NCI-H2196 (cell line): ENCODE data around the gene TBC1D21.
"Not testable (repeated sequence)": the region's sequence is repeated elsewhere in the genome, so short reads cannot be mapped to it uniquely, and the experiment has no call there.

Experiments used
- DNase-seq: peaks from one replicate; lab custom pipeline; 2025; ENCODE audit not compliant: unreplicated experiment; lab: John Stamatoyannopoulos, UW

The TBC1D21 gene

DNA sequence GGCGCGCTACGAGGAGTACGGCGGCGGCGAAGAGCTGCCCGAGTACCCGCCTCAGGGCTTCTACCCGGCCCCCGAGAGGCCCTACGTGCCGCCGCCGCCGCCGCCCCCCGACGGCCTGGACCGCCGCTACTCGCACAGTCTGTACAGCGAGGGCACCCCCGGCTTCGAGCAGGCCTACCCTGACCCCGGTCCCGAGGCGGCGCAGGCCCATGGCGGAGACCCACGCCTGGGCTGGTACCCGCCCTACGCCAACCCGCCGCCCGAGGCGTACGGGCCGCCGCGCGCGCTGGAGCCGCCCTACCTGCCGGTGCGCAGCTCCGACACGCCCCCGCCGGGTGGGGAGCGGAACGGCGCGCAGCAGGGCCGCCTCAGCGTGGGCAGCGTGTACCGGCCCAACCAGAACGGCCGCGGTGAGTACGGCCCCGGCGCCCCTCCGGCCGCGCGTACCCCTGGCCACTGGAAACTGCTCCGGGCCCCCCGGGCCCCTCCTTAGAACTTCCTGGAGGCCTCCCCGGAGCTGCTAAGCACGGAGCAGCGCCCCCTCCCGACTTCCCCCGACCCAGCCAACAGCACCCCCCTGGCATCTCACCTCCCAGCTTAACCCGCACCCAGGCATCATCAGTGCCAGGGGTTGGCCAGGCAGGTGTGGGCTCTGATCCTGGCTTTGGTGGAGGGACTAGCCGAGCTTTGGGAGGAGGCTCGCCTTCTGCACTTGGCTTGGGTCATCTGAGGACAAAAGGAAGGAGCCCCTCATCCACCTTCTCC, 54.3 kb downstream of the TBC1D21 start:
- peak; percentile 57 for DNase-seq

- peak; percentile 35 for DNase-seq
Observed at GRCh38 chr15:73928241-73928579, 54.8 kb downstream of the TBC1D21 start.

DNA sequence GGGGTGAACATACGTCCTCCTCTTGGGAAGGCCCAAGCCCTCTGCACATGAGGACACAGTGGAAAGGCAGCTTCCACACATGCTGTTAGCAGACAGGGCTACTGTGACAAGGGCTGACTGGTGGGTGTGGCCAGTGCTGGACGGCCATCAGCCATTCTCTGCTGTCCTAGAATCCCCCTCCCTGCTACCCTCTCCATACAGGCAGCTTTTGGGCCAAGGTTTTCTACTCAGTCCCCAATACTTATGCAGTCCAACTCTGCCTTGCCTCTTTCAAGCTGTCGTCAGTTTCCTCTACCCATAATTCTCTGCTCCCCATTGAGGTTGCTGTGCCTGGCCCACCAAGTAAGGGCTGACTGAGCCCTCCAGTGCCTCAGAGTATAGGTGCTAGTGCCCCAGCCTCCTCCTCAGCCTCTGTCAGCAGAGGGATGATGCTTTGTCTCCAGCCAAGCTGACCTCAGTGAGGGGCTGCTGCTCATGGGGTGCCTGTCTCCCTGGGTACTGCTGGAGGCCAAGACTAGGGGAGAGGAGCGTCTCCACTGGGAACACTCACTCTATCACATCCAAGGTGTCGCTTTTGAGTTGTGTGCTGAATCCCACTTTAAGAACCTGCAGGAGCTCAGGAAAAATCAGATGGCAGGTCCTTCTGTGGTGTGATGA, 55.7 kb downstream of the TBC1D21 start:
- no peak for DNase-seq

- DNase-seq = no peak
Observed at GRCh38 chr15:73930371-73930770, 57.0 kb downstream of the TBC1D21 start.

DNA sequence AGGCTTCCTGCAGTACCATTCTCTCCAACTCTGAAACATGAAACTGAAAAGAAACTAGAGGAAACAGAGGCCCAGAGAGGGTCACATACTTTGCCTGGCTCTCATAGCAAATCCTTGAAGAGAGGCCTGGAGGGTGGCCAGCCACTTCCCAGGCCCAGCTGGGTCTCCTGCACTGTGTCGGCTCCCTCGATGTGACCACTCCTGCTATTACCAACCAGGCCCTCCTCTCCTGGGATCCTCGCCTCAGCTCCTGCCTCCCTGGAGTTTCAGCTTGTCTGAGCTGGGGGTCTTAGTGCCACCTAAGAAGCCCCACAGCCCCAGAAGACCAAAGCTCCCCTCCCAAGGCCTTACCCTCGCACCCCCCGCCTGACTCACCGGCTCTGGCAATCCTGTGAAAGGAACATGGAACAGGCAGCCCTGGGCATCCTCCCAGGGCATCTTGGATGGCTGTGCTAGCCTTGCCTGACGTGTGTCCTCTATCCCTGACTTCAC, 57.5 kb downstream of the TBC1D21 start:
- no peak for DNase-seq

GRCh38 chr15:73931441-73931840, 58.1 kb downstream of the TBC1D21 start:
- no peak for DNase-seq

- no peak for DNase-seq
Observed at GRCh38 chr15:73932381-73933191, 59.2 kb downstream of the TBC1D21 start.

DNA sequence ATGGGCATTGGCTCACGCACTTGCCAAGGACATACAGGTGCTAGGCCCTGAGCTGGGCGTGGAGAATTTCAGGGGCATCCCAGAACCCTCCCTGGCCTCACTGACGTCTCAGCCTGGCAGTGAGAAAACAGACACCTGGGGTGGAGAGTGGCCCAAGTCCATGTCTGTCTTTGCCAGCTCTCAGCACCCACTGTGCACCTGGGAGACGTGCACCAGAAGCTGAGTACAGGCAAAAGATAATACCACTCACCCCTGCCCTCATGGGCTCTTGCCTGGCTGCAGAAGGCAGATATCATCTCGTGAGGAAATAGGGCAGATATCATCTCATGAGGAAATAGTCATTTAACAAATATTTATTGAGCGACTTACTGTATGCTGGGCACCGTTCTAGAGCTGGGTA, 60.9 kb downstream of the TBC1D21 start:
- no peak for DNase-seq

- no peak for DNase-seq
Observed at GRCh38 chr15:73935547-73935946, 62.2 kb downstream of the TBC1D21 start.

DNA sequence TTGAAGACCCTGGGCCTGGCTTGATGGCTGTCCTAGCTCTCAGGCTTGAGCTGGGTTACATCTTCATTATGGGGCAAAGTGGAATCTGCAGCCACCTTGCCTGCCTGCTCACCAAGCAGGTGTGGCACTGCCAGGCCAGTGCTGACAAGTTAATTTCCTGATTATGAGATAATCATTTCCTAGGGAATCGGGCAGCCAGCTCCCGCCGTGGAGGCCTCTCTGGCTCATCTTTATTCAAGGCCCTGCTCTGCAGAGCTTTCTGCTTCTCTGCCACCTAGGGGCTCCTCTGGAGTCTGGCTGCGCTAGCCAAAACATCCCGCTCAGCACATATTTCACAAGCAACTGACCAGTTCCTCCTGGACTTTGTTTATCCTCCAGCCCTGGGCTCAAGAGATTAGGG, 62.8 kb downstream of the TBC1D21 start:
- no peak for DNase-seq

GRCh38 chr15:73936588-73937290, 63.4 kb downstream of the TBC1D21 start:
- DNase-seq = no peak

- DNase-seq = no peak
Observed at GRCh38 chr15:73937296-73937695, 63.9 kb downstream of the TBC1D21 start.

- DNase-seq = no peak
Observed at GRCh38 chr15:73937726-73938125, 64.4 kb downstream of the TBC1D21 start.

GRCh38 chr15:73938516-73938915, 65.2 kb downstream of the TBC1D21 start:
- not testable (repeated sequence) for DNase-seq
